OCI-LY7 (cell line): ENCODE results near the gene SLC16A8. TPM values are rescaled to one million over a fixed set of nuclear protein-coding genes. Genes with fewer than 3 reads are reported as not detected.

Experiments
- BruUV-seq: library from RNA; stranded (reverse); fragments of 400-500 nt; replicated peaks from 2 replicates; lab custom pipeline; 2021; lab: Mats Ljungman, UMichigan
- CTCF ChIA-PET: fragments of 300-600 bp; sonication (Branson Sonifier 250); formaldehyde crosslinking; loops from one replicate; lab custom pipeline; 2022; ENCODE audit warnings: antibody characterized with exemption; ENCODE audit not compliant: unreplicated experiment; lab: Charles Lee
- POLR2A ChIA-PET: fragments of 300-600 bp; sonication (Branson Sonifier 250); formaldehyde crosslinking; loops from one replicate; lab custom pipeline; 2022; ENCODE audit warnings: antibody characterized with exemption; lab: Charles Lee
- DNase-seq: peaks from one replicate; pipeline ENCODE4 v3.0.0-alpha.2; 2015; ENCODE audit warnings: low spot score
- H2AFZ ChIP-seq: fragments of 200-600 bp; sonication (generic), shearing (Covaris generic); 2 replicates; pipeline ENCODE4 v1.6.1; 2014; ENCODE audit warnings: mild to moderate bottlenecking, antibody characterized with exemption, low read length, moderate library complexity
- H3K27ac ChIP-seq: fragments of 200-600 bp; sonication (generic); 2 replicates; pipeline ENCODE4 v1.5.1; 2014; ENCODE audit warnings: mixed run types, low read depth, mild to moderate bottlenecking, moderate library complexity, low read length, inconsistent platforms; ENCODE audit not compliant: poor library complexity, severe bottlenecking
- H3K36me3 ChIP-seq: fragments of 200-600 bp; sonication (generic); 2 replicates; pipeline ENCODE4 v1.6.1; 2014; ENCODE audit warnings: mild to moderate bottlenecking, antibody characterized with exemption, low read length, moderate library complexity, mixed read lengths; ENCODE audit not compliant: insufficient read depth
- H3K4me1 ChIP-seq: fragments of 200-600 bp; sonication (generic); 2 replicates; pipeline ENCODE4 v1.5.1; 2014; ENCODE audit warnings: mild to moderate bottlenecking, low read length; ENCODE audit not compliant: insufficient read depth, poor library complexity, severe bottlenecking
- H3K4me2 ChIP-seq: fragments of 200-600 bp; sonication (generic); 2 replicates; pipeline ENCODE4 v1.6.1; 2014; ENCODE audit warnings: mild to moderate bottlenecking, low read length
- H3K4me3 ChIP-seq: fragments of 200-600 bp; sonication (generic); 2 replicates; pipeline ENCODE4 v1.5.1; 2014; ENCODE audit warnings: mild to moderate bottlenecking, low read depth, low read length; ENCODE audit not compliant: poor library complexity, severe bottlenecking
- H3K79me2 ChIP-seq: fragments of 200-600 bp; sonication (generic); 2 replicates; pipeline ENCODE4 v1.6.1; 2016; ENCODE audit warnings: low read depth, mild to moderate bottlenecking, low read length, moderate library complexity, mixed read lengths; ENCODE audit not compliant: insufficient read depth
- H3K9me2 ChIP-seq: fragments of 200-600 bp; sonication (generic); 2 replicates; pipeline ENCODE4 v1.6.1; 2016; ENCODE audit warnings: mild to moderate bottlenecking, low read length, mixed read lengths; ENCODE audit not compliant: insufficient read depth
- H3K9me3 ChIP-seq: fragments of 200-600 bp; sonication (generic); 2 replicates; pipeline ENCODE4 v1.6.1; 2014; ENCODE audit warnings: mild to moderate bottlenecking, mixed run types, low read length, mixed read lengths
- H4K20me1 ChIP-seq: fragments of 200-600 bp; sonication (generic); 2 replicates; pipeline ENCODE4 v1.6.1; 2014; ENCODE audit warnings: mild to moderate bottlenecking, antibody characterized with exemption, low read length, moderate library complexity, mixed read lengths; ENCODE audit not compliant: insufficient read depth
- EZH2phosphoT487 ChIP-seq: fragments of 200-600 bp; sonication (generic); IDR thresholded peaks from 2 replicates; pipeline ENCODE4 v1.6.1; 2018; ENCODE audit warnings: low read depth, borderline replicate concordance, mild to moderate bottlenecking, mixed run types, antibody characterized with exemption, low read length, moderate library complexity, mixed read lengths
- intact Hi-C: fragments of 100-400 bp; cut with micrococcal nuclease; formaldehyde crosslinking; loops from one replicate; pipeline ENCODE4 v1.10.0; 2022; ENCODE audit not compliant: unreplicated experiment
- total RNA-seq, 2 experiments: library from RNA; depleted of rRNA in 1 of 2; stranded (reverse); fragments of >200 nt in 1 of 2; shearing (Covaris generic) in 1 of 2; gene quantifications; 2 replicates each; pipeline ENCODE4 v1.2.3, GENCODE V29; 2014 to 2022
- TF ChIP-seq, protein P1 (sequence below): fragments of 200-600 bp; sonication (generic); conservative IDR thresholded peaks from 2 replicates; pipeline ENCODE4 v1.5.1; 2014; ENCODE audit warnings: mild to moderate bottlenecking, antibody characterized with exemption, low read length, moderate library complexity, mixed read lengths

Gene SLC16A8
- total RNA-seq, 2 experiments from 2014 or later = not detected

DNA sequence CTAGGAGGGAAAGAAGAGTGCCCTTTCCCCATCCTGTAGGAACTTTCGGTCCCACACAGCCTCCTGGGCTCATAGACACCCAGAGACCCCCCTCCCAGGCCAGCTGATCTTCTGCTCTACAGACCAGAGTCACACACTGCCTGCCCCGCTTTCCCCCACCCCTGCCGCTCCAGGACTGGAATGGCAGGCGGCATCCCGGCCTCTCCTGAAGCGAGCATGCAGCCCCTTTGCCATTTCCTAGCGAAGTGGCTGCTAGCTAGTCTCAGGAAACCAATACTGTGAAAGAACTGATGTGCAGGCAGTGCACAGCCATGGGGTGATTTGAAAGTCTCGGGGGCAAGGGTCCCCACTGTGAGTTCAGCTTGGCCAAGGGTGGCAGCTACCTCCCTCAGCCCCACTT is 18.4 kb downstream of the SLC16A8 start:
- ChIA-PET POLR2A (interaction anchor here (0.9 kb wide), 1 partner anchor 9 kb away, joined by 3 read pairs; the partner anchor contains the start of gene PICK1), CTCF (no interaction called here)
- H3K79me2 ChIP-seq = no peaks in the 10 kb centered on the region
- intact Hi-C loops = no loop called here
- H2AFZ ChIP-seq = no peak overlapping the region
- H3K4me2 ChIP-seq = no peak overlapping the region
- TF ChIP-seq EZH2phosphoT487 = no peak
- TF ChIP-seq, protein P1, sequence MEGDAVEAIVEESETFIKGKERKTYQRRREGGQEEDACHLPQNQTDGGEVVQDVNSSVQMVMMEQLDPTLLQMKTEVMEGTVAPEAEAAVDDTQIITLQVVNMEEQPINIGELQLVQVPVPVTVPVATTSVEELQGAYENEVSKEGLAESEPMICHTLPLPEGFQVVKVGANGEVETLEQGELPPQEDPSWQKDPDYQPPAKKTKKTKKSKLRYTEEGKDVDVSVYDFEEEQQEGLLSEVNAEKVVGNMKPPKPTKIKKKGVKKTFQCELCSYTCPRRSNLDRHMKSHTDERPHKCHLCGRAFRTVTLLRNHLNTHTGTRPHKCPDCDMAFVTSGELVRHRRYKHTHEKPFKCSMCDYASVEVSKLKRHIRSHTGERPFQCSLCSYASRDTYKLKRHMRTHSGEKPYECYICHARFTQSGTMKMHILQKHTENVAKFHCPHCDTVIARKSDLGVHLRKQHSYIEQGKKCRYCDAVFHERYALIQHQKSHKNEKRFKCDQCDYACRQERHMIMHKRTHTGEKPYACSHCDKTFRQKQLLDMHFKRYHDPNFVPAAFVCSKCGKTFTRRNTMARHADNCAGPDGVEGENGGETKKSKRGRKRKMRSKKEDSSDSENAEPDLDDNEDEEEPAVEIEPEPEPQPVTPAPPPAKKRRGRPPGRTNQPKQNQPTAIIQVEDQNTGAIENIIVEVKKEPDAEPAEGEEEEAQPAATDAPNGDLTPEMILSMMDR = no peak
- no peak for DNase-seq
- H3K27ac ChIP-seq = no peak overlapping the region
- H3K4me3 ChIP-seq = no peak overlapping the region
- H4K20me1 ChIP-seq = no peaks in the 10 kb centered on the region
- no TSS peak for BruUV-seq
- H3K36me3 ChIP-seq = no peaks in the 10 kb centered on the region
- no peaks in the 10 kb centered on the region for H3K4me1 ChIP-seq
- H3K9me2 ChIP-seq = no peaks in the 10 kb centered on the region
- H3K9me3 ChIP-seq = no peaks in the 10 kb centered on the region

DNA sequence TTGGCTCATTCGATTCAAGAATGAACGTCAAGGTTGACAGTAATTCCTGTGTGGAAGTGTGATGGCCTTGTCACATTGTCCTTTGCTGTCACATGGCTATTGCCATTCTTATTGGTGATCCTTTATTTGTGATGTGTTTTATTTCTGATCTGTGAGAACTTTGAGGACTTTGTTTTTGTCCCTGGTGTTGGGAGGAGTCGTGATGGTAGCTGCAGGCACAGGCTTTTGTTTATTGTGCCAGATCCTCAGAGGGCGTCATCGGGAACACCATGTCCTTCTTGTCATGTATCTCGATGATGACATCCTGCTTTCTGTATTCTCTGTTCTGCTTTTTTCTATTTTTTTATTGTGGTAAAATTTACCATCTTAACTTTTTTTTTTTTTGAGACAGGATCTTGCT is 21.2 kb downstream of the SLC16A8 start:
- CTCF ChIA-PET = no interaction called here

More for the DNA sequence above, 21.2 kb downstream of the SLC16A8 start:
- no peaks in the 10 kb centered on the region for H3K79me2 ChIP-seq
- DNase-seq = no peak
- H2AFZ ChIP-seq = no peak overlapping the region
- peaks cover 2% of the 10 kb centered on the region for H3K4me1 ChIP-seq
- POLR2A ChIA-PET = no interaction called here
- no TSS peak for BruUV-seq
- intact Hi-C loops = no loop called here
- no peaks in the 10 kb centered on the region for H3K9me2 ChIP-seq
- H3K27ac ChIP-seq = no peak overlapping the region
- H3K9me3 ChIP-seq = no peaks in the 10 kb centered on the region
- no peaks in the 10 kb centered on the region for H4K20me1 ChIP-seq
- TF ChIP-seq, protein P1 = no peak
- TF ChIP-seq EZH2phosphoT487 = no peak
- H3K4me2 ChIP-seq = no peak overlapping the region
- no peaks in the 10 kb centered on the region for H3K36me3 ChIP-seq
- H3K4me3 ChIP-seq = no peak overlapping the region
